ENCODE results near the gene C1orf50. TPM values are rescaled to one million over a fixed set of nuclear protein-coding genes. Genes with fewer than 3 reads are reported as not detected.

C1orf50 gene
- total RNA-seq, 1 experiment from 2014 or later = 7.7 TPM

DNA sequence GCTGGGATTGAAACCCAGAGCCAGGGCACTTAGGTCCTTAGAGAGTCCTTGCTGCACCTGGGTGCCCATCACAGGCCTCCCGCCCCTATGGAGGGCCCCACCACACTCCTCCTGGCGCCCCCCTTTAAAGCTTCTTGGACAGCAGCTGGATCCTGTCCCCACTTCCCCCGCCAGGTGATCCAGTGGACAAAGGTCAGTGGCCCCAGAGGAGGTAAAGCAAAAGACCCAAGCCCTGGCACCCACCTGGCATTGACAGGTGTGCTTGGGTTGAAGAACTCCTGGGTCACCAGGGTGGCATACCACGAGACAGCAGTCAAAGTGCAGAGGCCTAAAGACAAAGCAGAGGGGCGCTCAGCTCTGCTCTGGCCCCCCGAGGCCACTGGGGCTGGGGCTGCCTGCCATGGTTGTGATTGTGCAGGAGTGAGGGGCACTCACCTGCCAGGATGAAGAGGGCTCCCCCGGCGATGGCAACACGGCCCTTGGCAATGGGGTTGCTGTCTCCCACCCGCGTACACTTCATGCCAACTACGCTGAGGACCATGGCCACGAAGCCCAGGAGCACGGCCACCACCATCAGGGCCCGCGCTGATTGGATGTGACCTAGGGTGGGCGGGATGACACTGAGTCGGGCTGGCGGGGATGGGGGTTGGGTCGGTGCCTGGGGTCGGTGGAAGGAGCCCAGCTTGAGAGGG, 28.9 kb upstream of the C1orf50 start:
- H3K4me1 ChIP-seq (ENCODE audit: insufficient read depth, low read length) = no peaks in the 10 kb centered on the region; the same call in 1 of the 2 replicates
- no peaks in the 10 kb centered on the region for H3K9me3 ChIP-seq (ENCODE audit: control insufficient read depth, low read depth, low read length)
- Mint-ChIP-seq H3K27me3 (ENCODE audit: low read depth) (no peaks in the 10 kb centered on the region; the same call in 1 of the 2 replicates), H3K4me1 (peaks cover 42 to 50% of the 10 kb centered on the region in 2 experiments), H3K36me3 (ENCODE audit: insufficient read depth in 1 of 3, low read depth in 3 of 3) (peaks cover 0 to 3% (median 0%) of the 10 kb centered on the region in 3 experiments; a peak in 2 of 7 replicates), H3K4me3 (no peak overlapping the region), H3K9me3 (no peaks in the 10 kb centered on the region), H3K27ac (no peak overlapping the region)
- no peak overlapping the region for H3K27ac ChIP-seq (ENCODE audit: insufficient read length, low read depth, low read length)
- H3K4me2 ChIP-seq (ENCODE audit: insufficient read depth, insufficient read length, low read length) = no peak overlapping the region
- H2BK120ac ChIP-seq (ENCODE audit: low read depth, low read length, poor library complexity, severe bottlenecking) = no peak overlapping the region
- H4K20me1 ChIP-seq (ENCODE audit: control insufficient read depth, insufficient read depth, insufficient read length) = no peaks in the 10 kb centered on the region
- no peak overlapping the region for H3K9ac ChIP-seq (ENCODE audit: extremely low read depth, insufficient read length, low read length)
- H3T11ph ChIP-seq (ENCODE audit: low read length) = no peak overlapping the region
- WGBS (ENCODE audit: extremely low coverage, insufficient read length, low lambda C conversion rate) = no CpG with 5 or more reads among the region's 21 CpGs
- no peak overlapping the region for H2BK20ac ChIP-seq (ENCODE audit: low read depth, low read length, poor library complexity, severe bottlenecking)
- no peak overlapping the region for H3K14ac ChIP-seq (ENCODE audit: insufficient read depth, low read length)
- H4K8ac ChIP-seq (replicated peaks; ENCODE audit: insufficient read length, low read depth, low read length) = no peak overlapping the region
- no peaks in the 10 kb centered on the region for H3K23me2 ChIP-seq (ENCODE audit: insufficient read length, low read depth, low read length, poor library complexity, severe bottlenecking)
- H3K18ac ChIP-seq (ENCODE audit: insufficient read length, low read depth, low read length) = no peak overlapping the region
- no peak overlapping the region for H3K23ac ChIP-seq (ENCODE audit: insufficient read length, low read depth, low read length)
- no peaks in the 10 kb centered on the region for H3K79me2 ChIP-seq (ENCODE audit: insufficient read depth, low read length)
- H2AFZ ChIP-seq (ENCODE audit: low read length) = no peak overlapping the region
- no peak overlapping the region for H2BK15ac ChIP-seq (ENCODE audit: low read depth, low read length)
- no peak overlapping the region for H3K4ac ChIP-seq (ENCODE audit: low read depth, low read length)
- H3K79me1 ChIP-seq (ENCODE audit: insufficient read depth, low read depth, low read length, poor library complexity, severe bottlenecking) = no peaks in the 10 kb centered on the region
- H2AK5ac ChIP-seq (ENCODE audit: insufficient read length, low read length) = no peak overlapping the region
- no peaks in the 10 kb centered on the region for H3K27me3 ChIP-seq (ENCODE audit: insufficient read depth, low read length)
- no peak overlapping the region for H3K56ac ChIP-seq (ENCODE audit: insufficient read length, low read depth, low read length)
- no peak for DNase-seq
- H2BK12ac ChIP-seq (ENCODE audit: insufficient read length, low read depth, low read length) = no peak overlapping the region
- no peak overlapping the region for H4K91ac ChIP-seq (ENCODE audit: insufficient read length, low read depth, low read length)
- TF ChIP-seq, protein P1, sequence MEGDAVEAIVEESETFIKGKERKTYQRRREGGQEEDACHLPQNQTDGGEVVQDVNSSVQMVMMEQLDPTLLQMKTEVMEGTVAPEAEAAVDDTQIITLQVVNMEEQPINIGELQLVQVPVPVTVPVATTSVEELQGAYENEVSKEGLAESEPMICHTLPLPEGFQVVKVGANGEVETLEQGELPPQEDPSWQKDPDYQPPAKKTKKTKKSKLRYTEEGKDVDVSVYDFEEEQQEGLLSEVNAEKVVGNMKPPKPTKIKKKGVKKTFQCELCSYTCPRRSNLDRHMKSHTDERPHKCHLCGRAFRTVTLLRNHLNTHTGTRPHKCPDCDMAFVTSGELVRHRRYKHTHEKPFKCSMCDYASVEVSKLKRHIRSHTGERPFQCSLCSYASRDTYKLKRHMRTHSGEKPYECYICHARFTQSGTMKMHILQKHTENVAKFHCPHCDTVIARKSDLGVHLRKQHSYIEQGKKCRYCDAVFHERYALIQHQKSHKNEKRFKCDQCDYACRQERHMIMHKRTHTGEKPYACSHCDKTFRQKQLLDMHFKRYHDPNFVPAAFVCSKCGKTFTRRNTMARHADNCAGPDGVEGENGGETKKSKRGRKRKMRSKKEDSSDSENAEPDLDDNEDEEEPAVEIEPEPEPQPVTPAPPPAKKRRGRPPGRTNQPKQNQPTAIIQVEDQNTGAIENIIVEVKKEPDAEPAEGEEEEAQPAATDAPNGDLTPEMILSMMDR (conservative IDR thresholded peaks at IDR 0.05) = no peak
- H4K5ac ChIP-seq (ENCODE audit: insufficient read length, low read depth, low read length) = no peak overlapping the region
- no peak overlapping the region for H2BK5ac ChIP-seq (ENCODE audit: insufficient read length, low read length)
